Ascending aorta (tissue), 2 donors: ENCODE results near the gene ADGRG2. TPM values are rescaled to one million over a fixed set of nuclear protein-coding genes. Genes with fewer than 3 reads are reported as not detected.
"Not testable (repeated sequence)": the region's sequence is repeated elsewhere in the genome, so short reads cannot be mapped to it uniquely, and the experiment has no call there.

Source experiments
- DNase-seq, 2 donors: peaks; one replicate each; pipeline ENCODE4 v3.0.0-alpha.2; 2019; ENCODE audit warnings: low spot score in 2 of 2
- H3K27ac ChIP-seq, 2 donors: fragments of 200-600 bp; sonication (generic); one replicate each; pipeline ENCODE4 v1.5.1; 2016 to 2017; ENCODE audit warnings: mild to moderate bottlenecking in 1 of 2
- H3K27me3 ChIP-seq: fragments of 200-600 bp; sonication (generic); one replicate; pipeline ENCODE4 v1.5.1; 2017
- H3K36me3 ChIP-seq, 2 donors: fragments of 200-600 bp; sonication (generic); one replicate each; pipeline ENCODE4 v1.5.1; 2016
- H3K4me1 ChIP-seq, 2 donors: fragments of 200-600 bp; sonication (generic); one replicate each; pipeline ENCODE4 v1.5.1; 2016 to 2017; ENCODE audit warnings: mild to moderate bottlenecking in 1 of 2
- H3K4me3 ChIP-seq, 2 donors: fragments of 200-600 bp; sonication (generic); one replicate each; pipeline ENCODE4 v1.5.1; 2016 to 2017; ENCODE audit warnings: mild to moderate bottlenecking in 1 of 2
- H3K9me3 ChIP-seq, 2 donors: fragments of 200-600 bp; sonication (generic); one replicate each; pipeline ENCODE4 v1.5.1; 2016
- CTCF ChIP-seq, 3 experiments: fragments of 200-600 bp in 2 of 3; fragments of 450-650 bp in 1 of 3; sonication (generic) in 2 of 3; IDR thresholded peaks; one replicate each; pipeline ENCODE4 v1.5.1; 2016 to 2019; ENCODE audit warnings: antibody characterized with exemption in 3 of 3, mild to moderate bottlenecking in 1 of 3, moderate library complexity in 1 of 3
- intact Hi-C: fragments of 100-400 bp; cut with DNase I; formaldehyde crosslinking; loops from one replicate; pipeline ENCODE4 v1.15.1; 2023
- total RNA-seq: library from RNA; depleted of rRNA; stranded (reverse); fragments of >200 nt; gene quantifications from one replicate; pipeline ENCODE4 v1.1.0, GENCODE V29; 2016

ADGRG2 gene
- total RNA-seq, 1 donor from 2014 or later, result 4.3 TPM

- H3K27me3 ChIP-seq, result no peaks in the 10 kb centered on the region
- H3K27ac ChIP-seq, result peak overlapping the region; percentile 27 to 37
- no peak for DNase-seq
- TF ChIP-seq CTCF (IDR thresholded peaks at IDR 0.05), result no peak
- no peaks in the 10 kb centered on the region for H3K36me3 ChIP-seq
- H3K4me3 ChIP-seq, result no peak overlapping the region
- no peaks in the 10 kb centered on the region for H3K4me1 ChIP-seq
- H3K9me3 ChIP-seq, result peaks cover 0 to 7% of the 10 kb centered on the region in 2 donors
- intact Hi-C loops, result no loop called here
Measured at GRCh38 chrX:19086102-19086772, 36.0 kb downstream of the ADGRG2 start.

- H3K9me3 ChIP-seq, result peaks cover 0 to 7% of the 10 kb centered on the region in 2 donors
- no peaks in the 10 kb centered on the region for H3K36me3 ChIP-seq
- no peaks in the 10 kb centered on the region for H3K27me3 ChIP-seq
- H3K4me1 ChIP-seq, result no peaks in the 10 kb centered on the region
- TF ChIP-seq CTCF (IDR thresholded peaks at IDR 0.05), result no peak
- H3K27ac ChIP-seq, result peak overlapping the region in 1 of 2 donors; percentile 37
- no peak for DNase-seq
- no peak overlapping the region for H3K4me3 ChIP-seq
- intact Hi-C loops, result no loop called here
Measured at GRCh38 chrX:19085666-19086065, 36.6 kb downstream of the ADGRG2 start.

- DNase-seq, result no peak
- no peak overlapping the region for H3K27ac ChIP-seq
- intact Hi-C loops, result no loop called here
- H3K4me1 ChIP-seq, result no peaks in the 10 kb centered on the region
- TF ChIP-seq CTCF (IDR thresholded peaks at IDR 0.05), result no peak
- H3K9me3 ChIP-seq, result no peaks in the 10 kb centered on the region
- no peaks in the 10 kb centered on the region for H3K36me3 ChIP-seq
- H3K27me3 ChIP-seq, result no peaks in the 10 kb centered on the region
- no peak overlapping the region for H3K4me3 ChIP-seq
Measured at GRCh38 chrX:19075754-19076153, 46.5 kb downstream of the ADGRG2 start.

GRCh38 chrX:19072372-19072771 is 49.9 kb downstream of the ADGRG2 start:
- Histone ChIP-seq H3K4me3 (no peak overlapping the region), H3K9me3 (no peaks in the 10 kb centered on the region), H3K27ac (no peak overlapping the region), H3K27me3 (no peaks in the 10 kb centered on the region), H3K36me3 (no peaks in the 10 kb centered on the region), H3K4me1 (no peaks in the 10 kb centered on the region)
- no peak for TF ChIP-seq CTCF (IDR thresholded peaks at IDR 0.05)
- intact Hi-C loops, result no loop called here
- DNase-seq, result no peak

- Histone ChIP-seq H3K4me1 (no peaks in the 10 kb centered on the region), H3K4me3 (no peak overlapping the region), H3K9me3 (no peaks in the 10 kb centered on the region), H3K36me3 (no peaks in the 10 kb centered on the region), H3K27me3 (no peaks in the 10 kb centered on the region), H3K27ac (no peak overlapping the region)
- DNase-seq, result no peak
- intact Hi-C loops, result no loop called here
- no peak for TF ChIP-seq CTCF (IDR thresholded peaks at IDR 0.05)
Measured at GRCh38 chrX:19070555-19070994, 51.7 kb downstream of the ADGRG2 start.

GRCh38 chrX:19066987-19067386 is 55.3 kb downstream of the ADGRG2 start:
- H3K4me1 ChIP-seq, H3K27me3 ChIP-seq, H3K4me3 ChIP-seq, intact Hi-C loops, H3K9me3 ChIP-seq, H3K27ac ChIP-seq, DNase-seq, H3K36me3 ChIP-seq: not testable (repeated sequence)
